GM21723 (cell line): ENCODE results near the gene OSBPL3.
"Not testable (repeated sequence)": the region's sequence is repeated elsewhere in the genome, so short reads cannot be mapped to it uniquely, and the experiment has no call there.

ENCODE experiments used
- ATAC-seq: cut with Tn5 transposase; IDR thresholded peaks from one replicate; pipeline ENCODE4 v1.9.1; 2021; ENCODE audit warnings: mild to moderate bottlenecking, moderate library complexity; ENCODE audit not compliant: unreplicated experiment

OSBPL3 gene

GRCh38 chr7:24979863-24980533 is at the start of gene OSBPL3:
Gene OSBPL3 (minus strand): TSS chr7:24980178. CDS start chr7:24892472, 87,706 bp downstream.
- ATAC-seq = peak; percentile 75

GRCh38 chr7:25029075-25029474 is 49.1 kb upstream of the OSBPL3 start:
- ATAC-seq = no peak

GRCh38 chr7:25028370-25029021 is 48.5 kb upstream of the OSBPL3 start:
- ATAC-seq = no peak

- ATAC-seq = no peak
These were observed 46.2 kb upstream of the OSBPL3 start for GRCh38 chr7:25026156-25026555.

GRCh38 chr7:25025218-25025671 is 45.3 kb upstream of the OSBPL3 start:
- no peak for ATAC-seq

GRCh38 chr7:25024066-25024465 is 44.1 kb upstream of the OSBPL3 start:
- no peak for ATAC-seq

- not testable (repeated sequence) for ATAC-seq
These were observed 37.7 kb upstream of the OSBPL3 start for GRCh38 chr7:25017671-25018070.

GRCh38 chr7:25014756-25015155 is 34.8 kb upstream of the OSBPL3 start:
- no peak for ATAC-seq

GRCh38 chr7:25012710-25013109 is 32.7 kb upstream of the OSBPL3 start:
- ATAC-seq = not testable (repeated sequence)

GRCh38 chr7:25012254-25012653 is 32.3 kb upstream of the OSBPL3 start:
- ATAC-seq = no peak

GRCh38 chr7:25009257-25009656 is 29.3 kb upstream of the OSBPL3 start:
- no peak for ATAC-seq

- ATAC-seq = no peak
These were observed 27.7 kb upstream of the OSBPL3 start for GRCh38 chr7:25007668-25008067.

- no peak for ATAC-seq
These were observed 26.3 kb upstream of the OSBPL3 start for GRCh38 chr7:25006276-25006675.

GRCh38 chr7:25005658-25006057 is 25.7 kb upstream of the OSBPL3 start:
- no peak for ATAC-seq

- ATAC-seq = no peak
These were observed 22.8 kb upstream of the OSBPL3 start for GRCh38 chr7:25002786-25003185.

- no peak for ATAC-seq
These were observed 15.5 kb upstream of the OSBPL3 start for GRCh38 chr7:24995466-24995865.

GRCh38 chr7:24992314-24992713 is 12.3 kb upstream of the OSBPL3 start:
- ATAC-seq = no peak

GRCh38 chr7:24991353-24991752 is 11.4 kb upstream of the OSBPL3 start:
- ATAC-seq = no peak

- ATAC-seq = no peak
These were observed 7.4 kb upstream of the OSBPL3 start for GRCh38 chr7:24987331-24987842.

GRCh38 chr7:24982917-24983316 is 2.9 kb upstream of the OSBPL3 start:
- ATAC-seq = no peak

GRCh38 chr7:24981171-24981951 is 1.4 kb upstream of the OSBPL3 start:
- ATAC-seq = no peak
